ENCODE results near the gene ACAD9. TPM values are rescaled to one million over a fixed set of nuclear protein-coding genes. Genes with fewer than 3 reads are reported as not detected.

Gene ACAD9
- total and polyA plus RNA-seq, 2 of the 13 experiments (the other 11 are each of a cell fraction or from before 2014, with no cell fraction given): 15.3 to 38.2 TPM

GRCh38 chr3:128942161-128942952 is 62.9 kb downstream of the ACAD9 start (continued):
- no peak for TF ChIP-seq ADNP (CRISPR knock-in tag; IDR thresholded peaks at IDR 0.05)
- no peak for TF ChIP-seq HNRNPH1 (optimal IDR thresholded peaks at IDR 0.05; ENCODE audit: low read depth, low read length)
- no peak for TF ChIP-seq TCF12 (IDR thresholded peaks at IDR 0.05)
- no peak for TF ChIP-seq TCF12 (CRISPR knock-in tag; IDR thresholded peaks at IDR 0.05)
- no peak for TF ChIP-seq ZKSCAN8 (CRISPR knock-in tag; IDR thresholded peaks at IDR 0.05; ENCODE audit: borderline replicate concordance)
- no peak for TF ChIP-seq ZNF766 (CRISPR knock-in tag; IDR thresholded peaks at IDR 0.05; ENCODE audit: borderline replicate concordance)
- TF ChIP-seq CC2D1A (CRISPR knock-in tag; IDR thresholded peaks at IDR 0.05): no peak
- TF ChIP-seq TRIM22 (IDR thresholded peaks at IDR 0.05): no peak
- no peak for TF ChIP-seq MYPOP (CRISPR knock-in tag; IDR thresholded peaks at IDR 0.05)
- TF ChIP-seq HMG20B (CRISPR knock-in tag; conservative IDR thresholded peaks at IDR 0.05): no peak
- TF ChIP-seq HINFP (CRISPR knock-in tag; IDR thresholded peaks at IDR 0.05; ENCODE audit: low read depth): no peak
- no peak for TF ChIP-seq DPF2 (CRISPR knock-in tag; IDR thresholded peaks at IDR 0.05; ENCODE audit: borderline replicate concordance, low read depth)
- 0 out of 2 replicates have a peak, but pooled peaks have one; percentile 43 for TF ChIP-seq ZNF619 (CRISPR knock-in tag; IDR thresholded peaks at IDR 0.05)
- TF ChIP-seq RARG (CRISPR knock-in tag; IDR thresholded peaks at IDR 0.05; ENCODE audit: low read depth): no peak
- TF ChIP-seq NCOR1 (IDR thresholded peaks at IDR 0.05; ENCODE audit: borderline replicate concordance, low read length): no peak
- TF ChIP-seq DRAP1 (CRISPR knock-in tag; IDR thresholded peaks at IDR 0.05): peak; percentile 40; the same call in 1 of the 2 replicates
- TF ChIP-seq ZNF350 (CRISPR knock-in tag; IDR thresholded peaks at IDR 0.05; ENCODE audit: borderline replicate concordance, low read depth): peak; percentile 40; the same call in 1 of the 2 replicates
- TF ChIP-seq ZNF749 (CRISPR knock-in tag; IDR thresholded peaks at IDR 0.05; ENCODE audit: borderline replicate concordance): no peak
- no peak for TF ChIP-seq SIX1 (CRISPR knock-in tag; IDR thresholded peaks at IDR 0.05; ENCODE audit: borderline replicate concordance)
- TF ChIP-seq CREM (IDR thresholded peaks at IDR 0.05): no peak
- TF ChIP-seq CREM (CRISPR knock-in tag; IDR thresholded peaks at IDR 0.05): no peak
- TF ChIP-seq PTBP1 (IDR thresholded peaks at IDR 0.05; ENCODE audit: low read depth, low read length, poor library complexity, severe bottlenecking): no peak
- TF ChIP-seq FLYWCH1 (CRISPR knock-in tag; IDR thresholded peaks at IDR 0.05): no peak
- no peak for TF ChIP-seq GPN1 (CRISPR knock-in tag; IDR thresholded peaks at IDR 0.05; ENCODE audit: borderline replicate concordance)
- TF ChIP-seq ZNF768 (CRISPR knock-in tag; IDR thresholded peaks at IDR 0.05): peak; percentile 27; the same call in 1 of the 2 replicates
- TF ChIP-seq SRSF1 (optimal IDR thresholded peaks at IDR 0.05; ENCODE audit: low read depth, low read length): no peak
- no peak for TF ChIP-seq ZNF431 (CRISPR knock-in tag; IDR thresholded peaks at IDR 0.05; ENCODE audit: borderline replicate concordance, low read depth)
- no peak for TF ChIP-seq U2AF1 (optimal IDR thresholded peaks at IDR 0.05; ENCODE audit: low read depth, low read length)

Data from HepG2 (cell line).